Measurements from ENCODE around the gene ATP2B2.

ATP2B2 gene

DNA sequence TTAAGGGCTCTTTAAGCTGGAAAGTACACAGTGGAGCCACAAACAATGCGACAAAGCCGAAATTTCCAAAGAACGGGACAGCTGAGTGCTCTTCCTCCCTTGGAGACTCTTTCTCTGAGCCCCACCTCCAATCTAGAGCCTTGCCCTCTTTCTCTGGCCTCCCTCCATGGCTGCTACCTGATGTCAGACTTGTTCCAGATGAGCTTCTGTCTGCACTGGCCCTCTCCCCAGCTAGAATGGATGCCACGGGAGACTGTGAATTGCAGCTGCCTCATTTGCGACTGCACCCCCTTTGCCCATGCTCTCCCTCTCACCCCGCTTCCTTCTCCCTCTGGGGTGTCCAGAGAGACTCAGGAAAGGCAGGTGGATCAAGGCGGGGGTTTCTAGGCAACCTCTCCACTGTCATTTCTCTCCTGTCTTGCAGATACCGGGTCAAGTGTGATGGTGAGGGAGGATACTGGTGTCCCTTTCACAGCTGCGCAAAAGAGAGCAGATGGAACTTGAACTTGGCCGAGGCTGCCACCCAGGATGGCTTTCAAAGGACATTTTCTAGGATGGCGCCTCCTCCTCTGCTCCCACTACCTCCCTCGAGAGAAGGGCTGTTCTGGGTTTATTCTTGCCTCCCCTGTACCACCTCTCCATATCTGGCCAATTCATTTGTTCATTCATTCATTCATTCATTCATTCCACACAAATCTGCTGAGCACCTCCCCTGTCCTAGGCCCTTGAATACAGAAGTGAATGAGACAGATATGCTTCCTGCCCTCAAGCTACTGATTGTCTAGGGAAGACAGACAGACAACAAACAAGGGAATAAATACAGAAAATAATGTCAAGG, 12.8 kb downstream of the ATP2B2 start:
- no peak for DNase-seq

DNA sequence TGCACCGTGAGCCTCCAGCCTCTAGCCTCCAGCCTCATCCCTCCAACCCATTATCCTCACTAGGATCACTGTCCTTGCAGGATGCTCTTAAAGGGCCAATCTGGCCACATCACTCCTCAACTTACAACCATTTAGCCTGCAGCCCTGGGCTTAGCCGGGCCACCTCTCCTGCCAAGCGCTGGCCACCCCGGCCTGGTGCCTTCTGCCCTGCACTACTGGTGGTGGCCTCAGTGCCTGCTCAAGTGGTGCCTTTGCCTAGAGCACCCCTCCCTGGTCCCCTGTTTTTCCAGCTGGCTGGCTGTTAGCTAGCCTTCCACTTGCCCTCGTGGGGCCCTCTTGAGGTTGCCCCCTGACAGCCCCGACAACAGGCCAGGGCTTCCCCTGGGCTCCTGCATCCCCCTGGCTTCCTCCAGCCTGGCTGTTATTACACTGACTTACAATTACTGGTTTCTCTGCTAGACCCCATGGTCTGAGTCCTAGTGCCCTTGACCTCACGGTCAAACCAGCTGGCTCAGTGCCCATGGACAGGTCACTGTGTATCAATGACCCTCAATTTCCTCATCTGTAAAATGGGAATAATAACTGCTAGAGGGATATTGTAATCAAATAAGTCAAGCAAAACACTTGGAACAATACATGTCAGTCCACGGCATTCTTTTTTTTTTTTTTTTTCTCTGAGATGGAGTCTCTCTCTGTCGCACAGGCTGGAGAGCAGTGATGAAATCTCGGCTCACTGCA, 15.5 kb downstream of the ATP2B2 start:
- no peak for DNase-seq

DNA sequence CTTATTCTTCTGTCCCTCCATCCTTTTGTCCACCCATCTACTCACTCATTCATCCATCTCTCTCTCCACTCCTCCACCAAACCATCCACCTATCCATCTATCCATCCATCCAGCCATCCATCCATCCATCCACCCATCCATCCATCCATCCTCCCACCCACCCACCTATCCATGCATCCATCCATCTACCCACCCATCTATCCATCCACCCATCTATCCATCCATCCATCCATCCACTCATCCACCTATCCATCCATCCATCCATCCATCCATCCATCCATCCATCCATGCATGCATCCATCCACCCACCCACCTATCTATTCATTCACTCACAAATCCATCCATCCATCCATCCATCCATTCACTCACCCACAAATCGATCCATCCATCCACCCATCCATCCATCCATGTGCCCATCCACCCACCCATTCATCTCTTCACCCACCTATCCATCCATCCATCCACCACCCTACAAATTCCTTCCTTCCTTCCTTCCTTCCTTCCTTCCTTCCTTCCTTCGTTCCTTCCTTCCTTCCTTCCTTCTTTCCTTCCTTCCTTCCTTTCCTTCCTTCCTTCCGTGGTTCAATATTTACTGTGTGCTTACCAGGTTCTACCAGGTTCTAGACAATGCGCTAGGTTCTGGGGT, 17.3 kb downstream of the ATP2B2 start:
- DNase-seq, result no peak

DNA sequence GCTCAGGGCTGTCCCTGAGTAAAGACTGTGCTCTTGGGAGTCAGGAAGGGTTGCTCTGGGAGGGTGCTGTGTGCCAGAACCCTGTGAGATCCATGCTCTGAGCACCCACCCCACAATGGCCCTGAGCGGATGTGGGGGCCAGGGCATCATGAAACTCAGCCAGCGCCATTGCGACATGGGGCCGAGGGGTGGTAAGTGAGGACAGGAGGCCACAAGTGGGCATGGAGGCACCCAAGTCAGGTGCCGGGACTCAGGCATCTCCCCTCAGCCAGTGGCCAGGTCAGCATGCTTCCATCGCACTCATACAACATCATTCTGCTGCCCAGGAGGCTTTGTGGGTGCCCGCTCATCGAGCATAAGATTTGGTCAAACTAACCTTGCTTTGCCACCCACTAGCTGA, 19.6 kb downstream of the ATP2B2 start:
- DNase-seq, result no peak

DNA sequence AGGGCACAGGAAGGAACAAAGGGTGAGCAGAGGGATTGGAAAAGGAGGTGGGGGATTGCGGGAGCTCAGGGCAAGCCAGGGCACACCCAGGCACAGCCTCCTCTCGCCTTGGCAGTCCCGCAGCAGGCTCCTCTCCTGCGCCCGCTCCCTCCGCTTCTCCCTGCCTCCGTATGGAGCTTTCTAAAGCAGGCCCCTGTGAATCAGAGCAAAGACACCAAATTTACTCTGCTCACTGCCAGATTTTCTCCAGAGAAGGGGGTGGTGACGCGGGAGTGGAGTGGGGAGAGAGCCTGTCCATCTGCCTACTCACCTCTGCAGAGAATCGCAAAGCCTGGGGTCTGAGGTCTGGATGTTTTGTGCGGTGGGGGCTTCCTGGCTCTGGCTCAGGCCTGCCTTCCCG, 20.0 kb downstream of the ATP2B2 start:
- no peak for DNase-seq

DNA sequence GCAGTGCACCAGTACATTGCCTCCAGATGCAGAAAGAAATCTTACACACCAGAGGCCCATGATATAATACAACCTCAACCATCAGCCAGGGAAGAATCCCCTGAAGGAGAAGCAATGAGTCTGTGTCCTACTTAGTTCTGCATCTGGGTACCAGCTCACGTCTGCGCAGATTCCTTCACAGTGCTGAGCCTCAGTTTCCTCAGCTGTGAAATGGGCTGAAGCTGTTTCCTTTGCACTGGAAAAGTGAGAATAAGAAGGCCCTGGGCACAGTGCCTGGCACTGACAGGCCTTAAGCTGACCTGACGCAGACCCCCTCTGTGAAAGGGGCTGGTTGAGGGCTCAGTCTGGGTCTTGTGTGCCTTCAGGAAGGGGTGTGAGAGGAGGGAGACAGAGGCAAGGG, 20.7 kb downstream of the ATP2B2 start:
- no peak for DNase-seq

DNA sequence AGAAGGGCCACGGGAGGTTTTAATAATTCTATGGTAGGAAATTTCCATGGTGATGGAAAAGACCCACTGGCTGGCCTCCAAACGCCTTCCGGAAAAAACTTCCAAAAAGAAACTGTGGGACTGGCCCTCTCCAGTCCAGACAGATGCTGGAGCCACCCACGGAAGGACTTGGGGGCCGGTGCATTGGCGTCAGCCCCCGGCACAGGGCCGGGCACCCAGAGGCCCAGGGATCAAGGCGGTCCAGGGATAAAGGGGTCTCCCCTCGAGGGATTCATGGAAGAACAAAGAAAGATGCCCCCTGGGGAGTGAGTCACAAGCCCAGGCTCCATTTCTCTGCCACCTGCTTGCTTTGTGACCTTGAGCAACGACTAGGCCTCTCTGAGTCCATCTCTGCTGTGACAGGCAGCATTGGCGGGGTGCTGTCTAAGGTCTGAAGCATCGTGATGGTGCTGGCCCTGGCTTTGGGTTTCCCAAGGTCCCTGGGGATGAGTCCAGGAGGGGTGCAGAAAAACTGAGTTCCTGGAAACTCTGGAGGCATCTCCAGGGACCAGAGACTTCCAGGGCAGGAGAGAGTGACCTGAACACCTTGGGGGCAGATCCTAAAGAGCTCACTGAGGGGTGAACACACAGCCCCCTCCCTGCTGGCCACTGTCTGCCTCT, 21.6 kb downstream of the ATP2B2 start:
- no peak for DNase-seq

DNA sequence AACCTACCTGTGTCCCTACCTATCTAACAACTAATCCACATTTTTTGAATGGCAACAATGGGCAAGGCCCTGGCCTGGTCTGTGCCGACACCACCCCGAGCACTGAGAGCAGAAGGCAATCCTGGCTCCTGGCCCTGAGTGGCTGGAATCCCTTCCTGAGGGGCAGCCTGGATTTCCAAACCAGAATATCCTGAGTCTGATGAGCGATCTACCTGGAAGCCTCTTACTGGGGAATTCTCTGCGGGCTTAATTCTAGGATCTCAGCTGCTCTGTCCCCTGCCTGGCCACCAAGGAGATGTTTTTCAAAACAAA, 22.1 kb downstream of the ATP2B2 start:
- DNase-seq, result no peak

DNA sequence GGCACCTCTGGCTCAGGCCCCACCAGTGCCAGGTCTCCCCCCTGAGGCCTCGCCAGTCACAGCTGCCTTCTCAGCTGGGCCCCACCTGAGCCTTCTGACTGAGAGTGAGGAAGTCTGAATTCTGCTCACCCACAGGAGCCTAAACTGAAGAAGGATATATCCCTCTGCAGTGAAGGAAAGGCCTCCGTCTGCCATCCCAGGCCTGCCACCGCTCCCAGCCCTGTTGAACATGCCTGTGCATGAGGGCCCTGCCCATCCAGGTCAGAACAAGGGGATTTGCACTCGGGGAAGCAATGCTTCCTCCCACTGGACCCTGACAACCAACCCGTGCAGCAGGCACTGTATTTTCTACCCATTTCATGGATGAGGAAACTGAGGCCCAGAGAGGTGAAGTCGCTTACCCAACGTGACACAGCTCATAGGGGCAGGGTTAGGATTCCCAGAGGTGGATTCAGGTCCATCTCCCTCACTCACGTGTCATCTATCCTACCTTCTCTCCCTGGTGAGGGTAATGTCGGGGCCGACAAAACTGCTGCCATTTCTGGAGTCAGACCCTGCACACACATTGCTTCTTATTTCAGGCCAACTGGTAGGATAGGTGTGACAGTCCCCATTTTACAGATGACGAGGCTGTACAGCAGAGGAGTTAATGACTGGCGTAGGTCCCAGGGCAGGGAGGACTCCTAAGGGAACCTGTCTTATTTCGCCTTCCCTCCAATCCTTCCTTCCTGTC, 22.6 kb downstream of the ATP2B2 start:
- DNase-seq, result no peak

DNA sequence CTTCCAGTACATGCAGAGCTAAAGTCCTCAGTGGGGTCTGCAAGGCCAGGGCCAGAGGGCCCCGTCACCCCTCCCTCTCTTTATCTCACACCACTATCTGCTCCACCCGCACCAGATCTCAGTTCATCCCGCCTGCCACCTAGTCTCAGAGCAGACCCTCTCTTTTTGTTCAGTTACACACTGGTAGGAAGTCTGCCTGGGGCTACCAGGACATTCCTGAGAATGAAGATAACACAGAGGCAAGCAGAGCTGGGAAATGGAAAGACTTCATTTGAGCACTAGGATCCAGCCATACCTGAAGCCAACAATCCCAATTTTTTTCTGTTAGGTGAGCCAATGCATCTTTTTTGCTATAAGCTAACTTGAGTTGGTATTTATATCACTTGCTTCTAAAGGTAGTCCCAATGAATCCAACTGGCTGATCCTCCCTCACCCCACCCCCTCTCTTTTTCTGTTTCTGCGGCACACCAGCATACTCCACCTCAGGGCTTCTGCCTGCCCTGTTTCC, 24.5 kb downstream of the ATP2B2 start:
- DNase-seq, result no peak

DNA sequence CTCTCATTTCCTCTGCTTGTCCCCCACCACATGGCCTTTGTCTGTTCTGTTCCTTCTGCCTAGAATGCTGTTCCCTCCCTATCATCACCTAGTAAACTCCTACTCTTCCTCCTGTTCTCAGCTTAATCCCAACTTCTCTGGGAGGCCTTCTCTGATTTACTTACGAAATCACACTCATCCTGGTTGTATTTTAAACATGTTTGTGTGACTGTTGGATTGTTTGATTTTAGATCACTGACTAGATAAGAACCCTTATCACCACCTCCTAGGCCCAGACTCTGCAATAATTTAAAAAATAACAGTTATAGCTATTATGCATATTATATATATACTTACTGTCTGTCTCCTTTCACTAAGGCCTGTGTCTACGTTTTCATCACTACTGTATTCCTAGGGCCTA, 26.1 kb downstream of the ATP2B2 start:
- no peak for DNase-seq

DNA sequence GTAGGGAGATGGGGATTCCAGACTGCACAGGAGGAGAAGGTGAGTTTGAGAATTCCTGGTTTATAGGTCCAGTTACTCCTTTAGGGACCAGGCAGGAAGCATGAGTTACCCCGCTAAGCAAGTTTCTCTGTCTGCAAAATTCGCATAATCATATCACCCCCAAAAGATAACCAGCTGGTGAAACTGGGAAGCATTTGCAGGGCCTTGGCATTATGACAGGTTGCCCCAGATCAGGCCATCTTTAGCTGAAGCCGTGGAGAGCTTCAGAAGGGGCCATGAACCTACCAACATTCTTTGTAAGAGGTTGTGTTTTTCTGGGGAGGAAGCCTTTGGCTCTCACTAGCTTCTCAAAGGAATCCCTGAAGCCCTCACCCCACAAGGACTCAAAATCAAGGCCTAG, 29.4 kb downstream of the ATP2B2 start:
- no peak for DNase-seq

DNA sequence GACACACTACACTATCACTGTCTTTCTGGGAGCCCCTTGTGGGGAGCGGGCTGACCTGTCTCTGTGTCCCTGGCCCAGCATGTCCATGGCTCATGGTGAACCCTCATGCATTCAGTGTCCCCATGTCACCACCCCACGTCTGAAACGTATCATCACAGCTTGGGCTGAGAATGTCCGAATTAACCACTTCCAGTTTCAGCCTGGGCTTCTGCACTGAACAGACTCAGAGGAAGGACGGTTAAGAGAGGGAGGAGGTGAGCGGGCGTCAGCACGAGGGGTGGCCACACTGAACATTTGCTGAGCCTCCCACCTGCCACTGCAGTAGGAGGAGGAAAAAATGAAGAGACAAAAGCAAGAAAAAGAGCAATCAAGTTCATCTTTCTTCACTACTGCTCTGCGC, 30.5 kb downstream of the ATP2B2 start:
- DNase-seq, result no peak

DNA sequence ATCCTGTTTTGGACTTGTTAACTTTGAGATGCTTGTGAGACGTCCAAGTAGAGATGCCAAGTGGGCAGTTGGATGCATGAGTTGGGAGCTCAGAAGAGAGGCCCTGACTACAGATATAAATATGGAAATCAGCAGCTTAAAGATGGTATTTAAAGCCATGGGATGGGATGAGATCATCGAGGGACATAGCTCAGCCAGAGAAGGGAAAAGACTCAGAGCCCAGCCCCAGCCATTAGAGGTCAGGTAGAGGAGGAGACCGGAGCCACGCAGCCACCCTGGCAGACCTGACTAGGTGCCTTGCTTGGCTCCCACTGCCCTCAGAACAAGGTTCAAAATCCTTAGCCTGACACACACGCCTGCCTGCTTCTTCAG, 31.1 kb downstream of the ATP2B2 start:
- DNase-seq, result no peak

DNA sequence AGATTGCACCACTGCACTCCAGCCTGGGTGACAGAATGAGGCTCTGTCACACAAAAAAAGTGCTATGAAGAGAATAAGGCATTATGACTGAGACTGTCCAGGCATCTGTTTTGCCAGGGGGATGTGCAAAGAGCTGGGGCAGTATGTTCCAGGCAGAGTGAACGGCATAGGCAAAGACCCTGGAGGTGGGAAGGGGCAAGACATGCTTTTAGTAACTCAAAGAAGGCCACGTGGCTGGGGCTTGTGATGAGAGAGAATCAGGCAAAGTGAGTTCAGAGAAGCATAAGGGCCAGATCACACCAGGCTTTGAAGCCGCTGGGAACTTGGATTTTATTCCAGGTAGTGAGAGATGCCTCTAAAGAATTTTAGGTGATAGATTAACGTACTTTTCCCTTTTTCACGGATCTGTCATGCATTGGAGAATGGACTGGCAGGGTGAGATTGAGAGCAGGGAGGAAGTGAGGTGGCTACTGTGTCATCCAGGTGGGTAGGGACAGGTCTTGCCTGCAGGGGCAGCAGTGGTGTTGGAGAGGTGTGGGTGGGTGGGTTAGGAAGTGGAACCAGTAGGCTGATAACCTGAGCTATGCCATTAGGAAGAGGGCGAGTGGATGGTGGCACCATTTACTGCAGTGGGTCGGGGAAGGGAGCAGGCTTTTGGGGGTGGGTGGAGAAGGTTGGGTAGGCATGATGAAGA, 31.7 kb downstream of the ATP2B2 start:
- no peak for DNase-seq

DNA sequence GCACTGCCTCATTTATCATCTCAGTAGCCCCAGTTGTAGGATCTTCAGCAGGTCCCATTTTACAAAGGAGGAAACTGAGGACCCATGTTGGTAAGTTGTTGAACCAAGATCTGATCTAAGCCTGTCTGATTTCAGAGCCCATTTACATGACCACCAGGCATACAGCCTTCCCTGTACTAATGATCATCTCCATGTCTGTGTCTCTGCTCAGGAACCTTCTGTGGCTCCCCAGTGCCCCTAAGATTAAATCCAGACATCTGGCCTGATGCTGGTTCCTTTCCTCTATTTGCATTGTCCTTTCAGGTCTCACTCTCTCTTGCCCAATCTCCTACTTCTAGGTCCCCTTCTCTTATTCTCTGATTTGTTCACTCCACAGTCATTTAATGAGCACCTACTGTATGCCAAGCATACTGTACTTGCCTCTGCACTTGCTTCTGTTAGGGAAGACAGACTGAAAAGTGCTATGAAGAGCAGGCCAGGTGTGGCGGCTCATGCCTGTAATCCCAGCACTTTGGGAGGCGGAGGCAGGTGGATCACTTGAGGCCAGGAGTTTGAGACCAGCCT, 32.4 kb downstream of the ATP2B2 start:
- DNase-seq, result no peak

DNA sequence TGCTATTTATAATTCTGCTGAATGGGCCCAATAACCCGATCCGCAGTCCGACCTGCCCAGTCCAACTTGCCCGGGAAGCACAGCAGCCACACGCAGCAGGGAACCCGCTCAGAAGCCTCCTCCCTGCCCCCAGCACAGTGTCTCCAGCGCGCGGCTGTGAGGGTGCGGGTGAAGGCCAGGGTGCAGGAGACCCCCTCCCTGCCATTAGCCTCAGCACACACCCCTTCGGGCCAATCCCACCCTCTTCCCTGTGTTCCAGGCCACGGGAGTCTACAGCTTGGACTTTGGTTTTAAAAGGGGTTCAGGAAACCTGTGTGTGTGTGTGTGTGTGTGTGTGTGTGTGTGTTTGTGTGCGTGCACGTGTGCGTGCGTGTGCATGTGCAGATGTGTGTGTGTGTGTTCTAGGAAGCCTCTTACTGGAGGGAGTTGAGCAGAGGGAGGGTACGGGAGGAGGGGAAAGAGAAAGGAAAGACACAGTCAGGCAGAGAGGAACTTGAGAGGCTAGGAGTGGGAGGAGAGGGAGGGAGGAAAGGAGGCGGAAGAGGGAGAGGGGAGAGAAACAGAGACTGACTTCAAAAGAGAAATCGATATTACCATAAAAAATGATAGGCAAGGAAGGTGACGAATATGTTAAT, 34.2 kb downstream of the ATP2B2 start:
- DNase-seq, result no peak

DNA sequence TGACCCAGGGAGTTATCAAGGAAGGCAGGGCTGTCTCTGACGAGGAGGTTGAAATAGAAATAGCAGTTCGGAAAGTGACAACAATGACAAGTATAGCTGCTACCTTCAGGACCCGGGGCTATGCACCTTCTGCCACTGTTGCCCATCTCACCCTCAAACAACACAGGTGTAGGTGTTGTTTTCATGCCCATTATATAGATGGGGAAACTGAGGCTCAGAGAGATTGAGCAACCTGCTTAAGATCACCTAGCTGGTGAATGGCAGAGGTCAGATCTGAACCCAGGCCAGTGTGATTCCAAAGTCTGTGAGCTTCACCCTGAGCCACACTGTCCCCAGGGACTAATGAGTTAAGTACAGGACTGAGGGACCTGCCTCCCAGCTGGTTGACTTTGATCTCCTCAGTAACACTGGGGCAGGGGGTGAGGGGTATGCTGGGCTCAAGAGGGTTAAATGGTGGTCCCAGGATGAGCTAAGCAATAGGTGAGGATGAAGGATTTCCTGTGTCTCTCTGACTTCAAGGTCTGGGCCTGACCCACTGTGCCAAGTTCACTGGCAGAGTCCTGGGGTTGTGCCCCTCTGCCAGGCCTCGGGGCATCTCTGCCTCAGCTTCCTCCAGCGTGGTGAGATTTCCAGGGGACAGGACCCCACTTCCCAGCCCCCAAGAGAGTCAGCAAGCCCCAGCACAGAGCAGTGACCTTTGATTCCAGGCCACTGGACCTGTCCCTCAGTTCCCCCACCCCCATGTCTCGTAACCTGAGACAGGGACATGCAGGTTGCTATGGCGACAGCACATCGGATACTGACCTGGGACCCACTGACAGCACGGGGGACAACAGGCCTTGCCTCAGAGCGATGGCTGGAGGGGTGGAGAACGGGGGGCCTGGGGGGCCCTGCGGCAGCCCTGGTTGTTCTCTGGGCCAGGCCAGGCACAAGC, 35.0 kb downstream of the ATP2B2 start:
- DNase-seq, result no peak

DNA sequence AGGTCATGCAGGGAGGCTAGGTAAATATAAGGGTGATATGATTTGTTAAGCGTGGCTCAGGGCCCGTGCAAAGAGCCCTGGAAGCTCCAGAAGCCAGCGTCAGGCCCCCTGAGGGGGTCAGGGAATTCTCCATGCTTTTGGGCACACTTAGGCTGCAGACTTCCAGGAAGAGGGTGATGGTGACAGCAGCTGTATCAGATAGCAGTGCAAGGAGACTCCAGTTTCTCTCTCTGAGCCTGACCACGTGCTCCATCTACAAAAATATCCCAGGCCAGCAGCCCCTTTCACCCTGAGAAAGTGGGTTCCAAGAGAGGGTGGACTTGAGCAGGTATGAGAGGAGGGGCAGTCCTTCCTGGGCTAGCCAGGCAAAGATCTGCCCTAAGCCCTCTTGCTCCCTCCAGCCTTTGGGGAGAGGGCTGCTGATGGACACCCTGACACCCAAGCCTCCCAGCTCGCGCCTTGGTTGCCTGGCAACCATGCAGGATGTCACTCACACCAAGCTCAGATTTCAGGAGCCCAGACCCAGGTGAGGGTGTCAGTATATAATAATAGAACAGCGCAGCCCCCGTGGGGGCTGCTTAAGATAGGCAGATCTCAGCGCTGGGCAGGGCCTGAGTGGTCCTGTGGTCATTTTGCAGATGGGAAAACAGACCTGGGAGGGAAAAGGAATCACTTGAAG, 35.8 kb downstream of the ATP2B2 start:
- no peak for DNase-seq
